ENCODE results near the gene CNTFR.

CNTFR gene

GRCh38 chr9:34581318-34581717, 8.2 kb downstream of the CNTFR start:
- TF ChIP-seq CTCF (IDR thresholded peaks at IDR 0.05; ENCODE audit: borderline replicate concordance, insufficient read depth, low read depth, low read length), result no peak
- no peak overlapping the region for H3K4me3 ChIP-seq (ENCODE audit: low read depth, low read length)

- TF ChIP-seq CTCF (IDR thresholded peaks at IDR 0.05; ENCODE audit: borderline replicate concordance, insufficient read depth, low read depth, low read length), result no peak
- H3K4me3 ChIP-seq (ENCODE audit: low read depth, low read length), result no peak overlapping the region
Measured at GRCh38 chr9:34580358-34580757, 9.2 kb downstream of the CNTFR start.

- H3K4me3 ChIP-seq (ENCODE audit: low read depth, low read length), result no peak overlapping the region
- no peak for TF ChIP-seq CTCF (IDR thresholded peaks at IDR 0.05; ENCODE audit: borderline replicate concordance, insufficient read depth, low read depth, low read length)
Measured at GRCh38 chr9:34579808-34580163, 9.7 kb downstream of the CNTFR start.

GRCh38 chr9:34579104-34579807, 10.3 kb downstream of the CNTFR start:
- no peak for TF ChIP-seq CTCF (IDR thresholded peaks at IDR 0.05; ENCODE audit: borderline replicate concordance, insufficient read depth, low read depth, low read length)
- no peak overlapping the region for H3K4me3 ChIP-seq (ENCODE audit: low read depth, low read length)

GRCh38 chr9:34578241-34579103, 11.1 kb downstream of the CNTFR start:
- H3K4me3 ChIP-seq (ENCODE audit: low read depth, low read length), result no peak overlapping the region

GRCh38 chr9:34577400-34578240, 11.9 kb downstream of the CNTFR start:
- no peak overlapping the region for H3K4me3 ChIP-seq (ENCODE audit: low read depth, low read length)
- TF ChIP-seq CTCF (IDR thresholded peaks at IDR 0.05; ENCODE audit: borderline replicate concordance, insufficient read depth, low read depth, low read length), result no peak

More at GRCh38 chr9:34578241-34579103, 11.1 kb downstream of the CNTFR start:
- no peak for TF ChIP-seq CTCF (IDR thresholded peaks at IDR 0.05; ENCODE audit: borderline replicate concordance, insufficient read depth, low read depth, low read length)
